GM12878 (cell line): Measurements from ENCODE around the gene TMEM79. TPM values are rescaled to one million over a fixed set of nuclear protein-coding genes. Genes with fewer than 3 reads are reported as not detected.

ENCODE experiments used
- BCL11A ChIP-seq: IDR thresholded peaks from 2 replicates; pipeline ENCODE4 v1.6.1; 2011; ENCODE audit warnings: low read depth, low read length
- BHLHE40 ChIP-seq, 2 experiments: fragments of 450-650 bp in 1 of 2; IDR thresholded peaks; 2 replicates each; pipeline ENCODE4 v1.6.1; 2011 to 2017; ENCODE audit warnings: low read depth in 2 of 2, borderline replicate concordance in 1 of 2, improper control_type of control experiment in 1 of 2, low read length in 1 of 2, mild to moderate bottlenecking in 1 of 2
- FOS ChIP-seq: IDR thresholded peaks from 3 replicates; pipeline ENCODE4 v1.6.1; 2011; ENCODE audit warnings: borderline replicate concordance; ENCODE audit not compliant: insufficient read length; ENCODE audit errors: extremely low read depth
- GATAD2B ChIP-seq: fragments of 450-650 bp; conservative IDR thresholded peaks from 2 replicates; pipeline ENCODE4 v1.6.1; 2017; ENCODE audit warnings: low read depth, mild to moderate bottlenecking, moderate library complexity
- MLLT1 ChIP-seq: fragments of 450-650 bp; IDR thresholded peaks from 2 replicates; pipeline ENCODE4 v1.6.1; 2016; ENCODE audit warnings: mild to moderate bottlenecking
- MTA2 ChIP-seq: fragments of 450-650 bp; IDR thresholded peaks from 2 replicates; pipeline ENCODE4 v1.6.1; 2016; ENCODE audit warnings: low read depth, mild to moderate bottlenecking, moderate library complexity
- MXI1 ChIP-seq: fragments of 150-350 bp; IDR thresholded peaks from 2 replicates; pipeline ENCODE4 v1.6.1; 2011; ENCODE audit warnings: low read depth, mild to moderate bottlenecking, inconsistent platforms, low read length, improper control_type of control experiment
- NFYB ChIP-seq: IDR thresholded peaks from 2 replicates; pipeline ENCODE4 v1.6.1; 2011; ENCODE audit warnings: low read depth, mild to moderate bottlenecking, low read length, improper control_type of control experiment, moderate library complexity; ENCODE audit not compliant: insufficient read depth
- NKRF ChIP-seq: fragments of 450-650 bp; conservative IDR thresholded peaks from 2 replicates; pipeline ENCODE4 v1.6.1; 2017; ENCODE audit warnings: mild to moderate bottlenecking, moderate library complexity
- NR2C1 ChIP-seq: fragments of 450-650 bp; IDR thresholded peaks from 2 replicates; pipeline ENCODE4 v1.6.1; 2017; ENCODE audit warnings: antibody characterized with exemption, mild to moderate bottlenecking, moderate library complexity
- POLR2A ChIP-seq: IDR thresholded peaks from 2 replicates; pipeline ENCODE4 v1.6.1; 2011; ENCODE audit warnings: low read depth, mild to moderate bottlenecking, low read length
- POLR2AphosphoS5 ChIP-seq: IDR thresholded peaks from 2 replicates; pipeline ENCODE4 v1.6.1; 2011; ENCODE audit warnings: mild to moderate bottlenecking, low read length, inconsistent platforms
- RAD51 ChIP-seq: fragments of 450-650 bp; IDR thresholded peaks from 2 replicates; pipeline ENCODE4 v1.6.1; 2016; ENCODE audit warnings: moderate library complexity, mild to moderate bottlenecking, inconsistent platforms
- RUNX3 ChIP-seq: IDR thresholded peaks from 2 replicates; pipeline ENCODE4 v1.6.1; 2012; ENCODE audit warnings: low read length, inconsistent platforms
- TAF1 ChIP-seq: IDR thresholded peaks from 2 replicates; pipeline ENCODE4 v1.6.1; 2011; ENCODE audit warnings: mild to moderate bottlenecking, low read depth, low read length, borderline replicate concordance
- TCF7 ChIP-seq: IDR thresholded peaks from 2 replicates; pipeline ENCODE4 v1.6.1; 2014; ENCODE audit warnings: antibody characterized with exemption, borderline replicate concordance
- ZNF384 ChIP-seq: IDR thresholded peaks from 2 replicates; pipeline ENCODE4 v1.6.1; 2012; ENCODE audit warnings: low read depth, mild to moderate bottlenecking, low read length, improper control_type of control experiment, borderline replicate concordance
- polyA plus RNA-seq, 11 experiments: library from polyadenylated mRNA; depleted of rRNA in 4 of 11; unstranded in 6 of 11; stranded (reverse) in 5 of 11; fragments of >200 nt; fragmentation: Nextera tagmentation in 4 of 11; fragmentation: Illumina TruSeq in 1 of 11; extraction: Ambion mirVana in 4 of 11; extraction: Trizol in 1 of 11; gene quantifications; 1 replicate in 1 of 11; 2 replicates in 10 of 11; pipeline versions ENCODE4 v1.2.1 to v1.2.3, GENCODE V29; 2011 to 2016; ENCODE audit warnings: inconsistent platforms in 2 of 11, missing spikeins in 2 of 11, low read depth in 1 of 11
- total RNA-seq, 4 experiments: library from RNA; depleted of rRNA in 3 of 4; stranded (reverse); fragments of >200 nt in 3 of 4; fragmentation: Illumina TruSeq in 1 of 4; extraction: Trizol in 1 of 4; gene quantifications; 2 replicates each; pipeline versions ENCODE4 v1.2.1 to v1.2.3, GENCODE V29; 2013 to 2021
- TF ChIP-seq, protein P1 (sequence below): fragments of 450-650 bp; IDR thresholded peaks from 2 replicates; pipeline ENCODE4 v1.6.1; 2016; ENCODE audit warnings: mild to moderate bottlenecking, moderate library complexity, borderline replicate concordance
- TF ChIP-seq, protein P2 (sequence below): fragments of 150-350 bp; IDR thresholded peaks from 2 replicates; pipeline ENCODE4 v1.6.1; 2016; ENCODE audit warnings: low read depth, low read length

The TMEM79 gene
- total and polyA plus RNA-seq, 10 of the 15 experiments (the other 5 are each of a cell fraction or from before 2014, with no cell fraction given), result 0.47 to 5.2 (median 3.8) TPM

DNA sequence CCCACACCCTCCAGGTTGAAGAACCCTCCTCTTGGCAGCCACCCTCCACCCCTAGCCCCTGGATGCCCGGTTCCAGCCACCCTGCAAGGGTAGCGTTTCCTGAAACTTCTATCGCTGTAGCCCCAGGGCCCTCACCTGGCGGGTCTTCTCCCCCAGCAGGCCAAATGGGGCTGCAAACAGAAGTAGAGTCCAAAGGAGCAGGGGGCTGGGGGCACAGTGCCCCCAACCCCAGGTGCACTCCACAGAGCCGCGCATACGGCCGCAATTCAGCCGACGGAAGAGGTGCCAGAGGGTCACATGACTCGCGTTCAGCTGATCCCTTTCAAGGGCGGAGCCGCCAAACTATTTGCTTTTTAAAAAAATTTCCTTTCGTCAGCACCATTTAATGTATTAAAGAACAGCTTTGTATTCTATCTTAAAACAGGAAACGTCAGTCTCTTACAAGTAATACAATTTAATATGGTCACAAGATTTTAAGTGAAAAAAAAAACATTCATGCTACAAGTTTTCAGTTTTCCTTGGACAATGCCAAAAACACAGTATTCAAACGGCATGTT, 11.3 kb downstream of the TMEM79 start, which contains the start of gene GLMP (continued):
- TF ChIP-seq BCL11A, result no peak
- TF ChIP-seq NFYB, result no peak
- peak; percentile 95 for TF ChIP-seq NKRF
- peak; percentile 66 for TF ChIP-seq ZNF384
- TF ChIP-seq MXI1, result peak; percentile 51; the same call in 1 of the 2 replicates
- TF ChIP-seq RAD51, result peak; percentile 99
- TF ChIP-seq MTA2, result 0 out of 2 replicates have a peak, but pooled peaks have one; percentile 19
- peak; percentile 65 for TF ChIP-seq POLR2A
- TF ChIP-seq GATAD2B, result peak; percentile 61; the same call in 1 of the 2 replicates
- TF ChIP-seq MLLT1, result 0 out of 2 replicates have a peak, but pooled peaks have one; percentile 17
- TF ChIP-seq RUNX3, result 0 out of 2 replicates have a peak, but pooled peaks have one; percentile 12
- TF ChIP-seq, protein P1, sequence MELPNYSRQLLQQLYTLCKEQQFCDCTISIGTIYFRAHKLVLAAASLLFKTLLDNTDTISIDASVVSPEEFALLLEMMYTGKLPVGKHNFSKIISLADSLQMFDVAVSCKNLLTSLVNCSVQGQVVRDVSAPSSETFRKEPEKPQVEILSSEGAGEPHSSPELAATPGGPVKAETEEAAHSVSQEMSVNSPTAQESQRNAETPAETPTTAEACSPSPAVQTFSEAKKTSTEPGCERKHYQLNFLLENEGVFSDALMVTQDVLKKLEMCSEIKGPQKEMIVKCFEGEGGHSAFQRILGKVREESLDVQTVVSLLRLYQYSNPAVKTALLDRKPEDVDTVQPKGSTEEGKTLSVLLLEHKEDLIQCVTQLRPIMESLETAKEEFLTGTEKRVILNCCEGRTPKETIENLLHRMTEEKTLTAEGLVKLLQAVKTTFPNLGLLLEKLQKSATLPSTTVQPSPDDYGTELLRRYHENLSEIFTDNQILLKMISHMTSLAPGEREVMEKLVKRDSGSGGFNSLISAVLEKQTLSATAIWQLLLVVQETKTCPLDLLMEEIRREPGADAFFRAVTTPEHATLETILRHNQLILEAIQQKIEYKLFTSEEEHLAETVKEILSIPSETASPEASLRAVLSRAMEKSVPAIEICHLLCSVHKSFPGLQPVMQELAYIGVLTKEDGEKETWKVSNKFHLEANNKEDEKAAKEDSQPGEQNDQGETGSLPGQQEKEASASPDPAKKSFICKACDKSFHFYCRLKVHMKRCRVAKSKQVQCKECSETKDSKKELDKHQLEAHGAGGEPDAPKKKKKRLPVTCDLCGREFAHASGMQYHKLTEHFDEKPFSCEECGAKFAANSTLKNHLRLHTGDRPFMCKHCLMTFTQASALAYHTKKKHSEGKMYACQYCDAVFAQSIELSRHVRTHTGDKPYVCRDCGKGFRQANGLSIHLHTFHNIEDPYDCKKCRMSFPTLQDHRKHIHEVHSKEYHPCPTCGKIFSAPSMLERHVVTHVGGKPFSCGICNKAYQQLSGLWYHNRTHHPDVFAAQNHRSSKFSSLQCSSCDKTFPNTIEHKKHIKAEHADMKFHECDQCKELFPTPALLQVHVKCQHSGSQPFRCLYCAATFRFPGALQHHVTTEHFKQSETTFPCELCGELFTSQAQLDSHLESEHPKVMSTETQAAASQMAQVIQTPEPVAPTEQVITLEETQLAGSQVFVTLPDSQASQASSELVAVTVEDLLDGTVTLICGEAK, result peak; percentile 39; the same call in 1 of the 2 replicates
- TF ChIP-seq, protein P2, sequence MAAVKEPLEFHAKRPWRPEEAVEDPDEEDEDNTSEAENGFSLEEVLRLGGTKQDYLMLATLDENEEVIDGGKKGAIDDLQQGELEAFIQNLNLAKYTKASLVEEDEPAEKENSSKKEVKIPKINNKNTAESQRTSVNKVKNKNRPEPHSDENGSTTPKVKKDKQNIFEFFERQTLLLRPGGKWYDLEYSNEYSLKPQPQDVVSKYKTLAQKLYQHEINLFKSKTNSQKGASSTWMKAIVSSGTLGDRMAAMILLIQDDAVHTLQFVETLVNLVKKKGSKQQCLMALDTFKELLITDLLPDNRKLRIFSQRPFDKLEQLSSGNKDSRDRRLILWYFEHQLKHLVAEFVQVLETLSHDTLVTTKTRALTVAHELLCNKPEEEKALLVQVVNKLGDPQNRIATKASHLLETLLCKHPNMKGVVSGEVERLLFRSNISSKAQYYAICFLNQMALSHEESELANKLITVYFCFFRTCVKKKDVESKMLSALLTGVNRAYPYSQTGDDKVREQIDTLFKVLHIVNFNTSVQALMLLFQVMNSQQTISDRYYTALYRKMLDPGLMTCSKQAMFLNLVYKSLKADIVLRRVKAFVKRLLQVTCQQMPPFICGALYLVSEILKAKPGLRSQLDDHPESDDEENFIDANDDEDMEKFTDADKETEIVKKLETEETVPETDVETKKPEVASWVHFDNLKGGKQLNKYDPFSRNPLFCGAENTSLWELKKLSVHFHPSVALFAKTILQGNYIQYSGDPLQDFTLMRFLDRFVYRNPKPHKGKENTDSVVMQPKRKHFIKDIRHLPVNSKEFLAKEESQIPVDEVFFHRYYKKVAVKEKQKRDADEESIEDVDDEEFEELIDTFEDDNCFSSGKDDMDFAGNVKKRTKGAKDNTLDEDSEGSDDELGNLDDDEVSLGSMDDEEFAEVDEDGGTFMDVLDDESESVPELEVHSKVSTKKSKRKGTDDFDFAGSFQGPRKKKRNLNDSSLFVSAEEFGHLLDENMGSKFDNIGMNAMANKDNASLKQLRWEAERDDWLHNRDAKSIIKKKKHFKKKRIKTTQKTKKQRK, result no peak
- peak; percentile 15 for TF ChIP-seq FOS
- TF ChIP-seq TCF7, result no peak
- TF ChIP-seq TAF1, result peak; percentile 20; the same call in 1 of the 2 replicates
- peak; percentile 70 for TF ChIP-seq POLR2AphosphoS5
- no peak for TF ChIP-seq NR2C1
- peak; percentile 19 to 49; a peak in 2 of 4 replicates for TF ChIP-seq BHLHE40 (IDR thresholded peaks at IDR 0.05; ENCODE audit: borderline replicate concordance in 1 of 2, low read depth in 2 of 2, low read length in 1 of 2)
